ENCODE results near the gene CES2. TPM values are rescaled to one million over a fixed set of nuclear protein-coding genes. Genes with fewer than 3 reads are reported as not detected.

CES2 gene
- total RNA-seq, 1 donor = 42.3 TPM

- H3K4me3 ChIP-seq (ENCODE audit: insufficient read depth, low read length) = no peak within 1 kb of the TSS
- H4K20me1 ChIP-seq (ENCODE audit: insufficient read depth, low read length) = no peaks in the 10 kb centered on the region
- H2AFZ ChIP-seq (ENCODE audit: low read length) = no peak within 1 kb of the TSS
- no peaks in the 10 kb centered on the region for H3K36me3 ChIP-seq (ENCODE audit: insufficient read depth, low read length)
- peaks cover 10% of the 10 kb centered on the region for H3K4me1 ChIP-seq (ENCODE audit: insufficient read depth, low read length)
- peaks cover 41% of the 10 kb centered on the region for H3K27me3 ChIP-seq (ENCODE audit: insufficient read depth, low read length)
- no peak within 1 kb of the TSS for H3K4me2 ChIP-seq (ENCODE audit: insufficient read depth, low read length)
- no peaks in the 10 kb centered on the region for H3K79me2 ChIP-seq (ENCODE audit: insufficient read depth, low read length)
- no peak for TF ChIP-seq CTCF (IDR thresholded peaks at IDR 0.05; ENCODE audit: extremely low read depth, low read depth, low read length)
- peak; percentile 77 for DNase-seq (ENCODE audit: insufficient read length, low spot score, missing footprints)
- no peaks in the 10 kb centered on the region for H3K9me3 ChIP-seq (ENCODE audit: low read depth, low read length)
- H3K27ac ChIP-seq (ENCODE audit: low read depth, low read length) = no peak within 1 kb of the TSS
Measured at GRCh38 chr16:66918803-66919568, 16.3 kb upstream of the CES2 start, which contains the start of gene CDH16. CDH16 (minus strand) TSS chr16:66918885; CDS start chr16:66918065, 820 bp downstream.

- peak; percentile 41 for DNase-seq (ENCODE audit: insufficient read length, low spot score, missing footprints)
- Histone ChIP-seq H3K9me3 (ENCODE audit: low read depth, low read length) (no peaks in the 10 kb centered on the region), H3K36me3 (ENCODE audit: insufficient read depth, low read length) (no peaks in the 10 kb centered on the region), H3K27me3 (ENCODE audit: insufficient read depth, low read length) (peaks cover 45% of the 10 kb centered on the region), H3K27ac (ENCODE audit: low read depth, low read length) (no peak overlapping the region), H3K4me1 (ENCODE audit: insufficient read depth, low read length) (peaks cover 12% of the 10 kb centered on the region), H3K4me2 (ENCODE audit: insufficient read depth, low read length) (no peak overlapping the region), H4K20me1 (ENCODE audit: insufficient read depth, low read length) (no peaks in the 10 kb centered on the region), H3K4me3 (ENCODE audit: insufficient read depth, low read length) (no peak overlapping the region), H3K79me2 (ENCODE audit: insufficient read depth, low read length) (no peaks in the 10 kb centered on the region), H2AFZ (ENCODE audit: low read length) (no peak overlapping the region)
- TF ChIP-seq CTCF (IDR thresholded peaks at IDR 0.05; ENCODE audit: extremely low read depth, low read depth, low read length) = no peak
Measured at GRCh38 chr16:66919569-66920298, 15.6 kb upstream of the CES2 start.

DNA sequence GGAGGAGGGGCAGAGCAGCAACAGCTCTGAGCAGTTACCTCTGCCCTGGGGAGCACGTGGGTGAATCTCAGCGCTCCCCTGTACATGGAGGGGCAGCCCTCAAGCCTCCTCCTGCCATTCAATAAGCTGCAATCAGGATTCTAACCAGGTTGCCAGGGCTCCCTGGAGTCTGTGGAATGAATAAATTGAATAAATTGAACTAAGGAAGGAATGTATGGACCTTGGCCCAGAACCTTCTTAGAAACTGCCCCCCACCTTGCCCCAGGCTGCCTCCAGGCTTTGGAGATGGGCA, 15.1 kb upstream of the CES2 start:
- H3K4me1 ChIP-seq (ENCODE audit: insufficient read depth, low read length) = peaks cover 15% of the 10 kb centered on the region
- H3K27ac ChIP-seq (ENCODE audit: low read depth, low read length) = no peak overlapping the region
- H3K27me3 ChIP-seq (ENCODE audit: insufficient read depth, low read length) = peaks cover 45% of the 10 kb centered on the region
- no peaks in the 10 kb centered on the region for H4K20me1 ChIP-seq (ENCODE audit: insufficient read depth, low read length)
- H3K79me2 ChIP-seq (ENCODE audit: insufficient read depth, low read length) = no peaks in the 10 kb centered on the region
- TF ChIP-seq CTCF (IDR thresholded peaks at IDR 0.05; ENCODE audit: extremely low read depth, low read depth, low read length) = no peak
- no peak overlapping the region for H3K4me3 ChIP-seq (ENCODE audit: insufficient read depth, low read length)
- no peak overlapping the region for H3K4me2 ChIP-seq (ENCODE audit: insufficient read depth, low read length)
- H3K36me3 ChIP-seq (ENCODE audit: insufficient read depth, low read length) = no peaks in the 10 kb centered on the region
- DNase-seq (ENCODE audit: insufficient read length, low spot score, missing footprints) = no peak
- H2AFZ ChIP-seq (ENCODE audit: low read length) = no peak overlapping the region
- H3K9me3 ChIP-seq (ENCODE audit: low read depth, low read length) = no peaks in the 10 kb centered on the region

Measured in osteoblast (primary cell).